Activated CD4-positive, alpha-beta T cell treated with anti-CD3 and anti-CD28 coated beads, Interleukin-2, amount 50 U/mL, for 4 hours (primary cell): ENCODE results near the gene WWOX.

Experiments used
- DNase-seq, 2 experiments: peaks; one replicate each; pipeline ENCODE4 v3.0.0-alpha.2; 2020

The WWOX gene

GRCh38 chr16:78278056-78278450 lies 178.6 kb downstream of the WWOX start:
- DNase-seq, result no peak

DNA sequence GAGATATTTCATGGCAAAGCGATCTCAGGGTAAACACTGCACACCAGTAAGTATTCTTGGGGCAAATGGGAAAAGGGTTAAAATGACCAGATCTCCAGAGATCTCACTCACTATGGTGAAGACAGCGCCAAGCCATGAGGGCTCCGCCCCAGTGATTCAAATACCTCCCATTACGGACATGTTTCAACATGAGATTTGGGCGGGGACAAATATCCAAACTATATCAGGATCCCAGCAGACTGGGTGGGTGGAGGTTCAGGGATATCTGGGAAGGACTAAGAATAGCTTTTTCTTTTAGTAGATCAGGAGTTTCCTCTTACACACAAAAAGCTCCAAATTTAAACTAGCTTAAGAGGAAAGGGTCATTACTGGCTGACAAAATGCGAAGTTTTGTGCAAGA lies 181.7 kb downstream of the WWOX start:
- DNase-seq, result no peak

DNA sequence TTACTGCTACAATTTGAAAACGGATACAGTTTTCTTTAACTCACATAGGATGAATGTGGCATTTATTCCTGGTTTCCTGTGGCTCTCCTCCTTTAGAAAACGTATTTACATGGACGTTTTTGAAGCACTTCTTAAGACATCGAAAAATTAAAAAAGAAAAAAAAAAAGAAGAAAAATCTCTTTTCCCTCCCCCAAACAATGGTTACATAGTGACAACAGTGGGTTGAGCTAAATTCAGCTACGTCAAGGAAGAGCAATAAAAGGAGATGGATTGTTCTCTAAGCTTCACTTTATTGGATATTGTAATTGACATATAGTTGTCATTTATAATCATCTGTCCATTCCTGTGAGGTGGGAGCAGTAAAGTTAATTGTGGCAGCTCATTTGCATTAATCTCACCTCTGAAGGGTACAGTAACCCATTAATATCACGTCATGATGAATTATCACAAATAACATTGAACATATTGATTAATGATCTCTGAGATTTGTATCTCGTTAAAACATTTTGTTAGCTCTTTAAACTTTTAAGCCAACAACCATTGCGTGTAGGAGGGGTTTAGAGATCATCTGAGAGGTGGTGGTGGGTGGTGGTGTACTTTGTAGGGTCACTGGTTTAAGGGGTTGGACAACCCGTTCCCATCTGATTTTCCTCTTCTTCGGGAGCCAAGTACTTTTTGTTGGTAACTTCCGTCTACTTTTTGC lies 184.2 kb downstream of the WWOX start:
- no peak for DNase-seq

GRCh38 chr16:78284326-78284725 lies 184.9 kb downstream of the WWOX start:
- DNase-seq, result no peak

- DNase-seq, result no peak
Measured at GRCh38 chr16:78284957-78285434, 185.5 kb downstream of the WWOX start.

DNA sequence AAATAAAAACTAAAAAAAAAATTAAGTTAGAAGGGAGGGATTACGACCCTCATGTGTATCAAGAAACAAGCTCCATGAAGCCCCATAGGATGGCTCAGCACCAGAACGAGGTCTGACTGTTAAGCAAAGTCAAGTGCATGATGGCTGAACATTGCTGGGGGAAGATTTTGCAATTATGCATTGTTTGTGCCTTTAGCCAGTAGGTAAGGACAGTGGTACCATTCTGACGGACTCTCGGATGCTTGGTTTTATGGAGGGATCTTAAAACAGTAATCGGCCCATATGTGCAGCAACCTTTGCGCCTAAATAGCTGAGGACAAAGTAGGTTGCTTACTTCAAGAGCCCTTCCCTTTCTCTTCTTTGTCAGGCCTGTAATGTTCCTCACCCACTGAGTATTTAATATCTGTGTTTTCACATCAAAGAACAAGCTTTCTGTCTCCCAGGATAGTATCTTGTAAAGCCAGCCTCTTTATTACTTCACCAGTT lies 186.0 kb downstream of the WWOX start:
- no peak for DNase-seq

DNA sequence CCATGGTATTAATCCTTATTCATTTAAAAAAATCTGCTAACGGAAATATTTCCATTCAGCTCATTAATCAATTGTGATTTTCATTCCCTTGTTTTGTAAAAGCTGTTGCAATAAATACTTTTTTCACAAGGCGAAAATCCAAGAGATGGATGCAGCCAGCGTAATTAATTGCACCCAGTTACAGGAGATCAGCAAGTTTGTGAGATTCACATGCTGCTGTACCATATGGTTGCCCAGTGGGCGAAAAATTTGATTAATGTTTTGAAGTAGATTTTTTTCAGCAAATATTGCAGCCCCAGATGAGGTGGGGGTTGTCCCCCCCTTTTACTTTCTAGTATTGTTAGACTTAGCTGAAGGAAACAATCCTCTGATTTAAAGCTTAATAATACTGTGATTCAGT lies 186.6 kb downstream of the WWOX start:
- DNase-seq, result no peak

DNA sequence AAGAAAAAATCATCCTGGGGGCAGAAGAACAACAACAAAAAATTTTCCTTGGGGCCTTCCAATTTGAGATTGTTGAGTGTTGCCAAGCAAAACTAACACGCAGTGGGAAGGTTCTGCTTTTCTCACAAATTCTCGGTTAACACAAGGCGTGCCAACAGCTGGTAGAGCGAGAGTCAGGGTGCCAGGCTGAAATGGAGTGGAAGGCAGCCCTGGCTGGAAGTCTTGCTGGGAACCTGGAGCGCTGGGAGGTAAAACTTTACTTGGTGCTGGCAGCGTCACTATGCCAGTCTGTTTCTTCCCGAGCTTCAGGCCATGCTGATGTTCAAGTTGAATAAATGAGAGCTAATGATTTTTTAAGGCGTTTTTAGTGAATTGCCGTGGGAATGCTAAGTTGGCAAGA lies 189.4 kb downstream of the WWOX start:
- DNase-seq, result no peak

DNA sequence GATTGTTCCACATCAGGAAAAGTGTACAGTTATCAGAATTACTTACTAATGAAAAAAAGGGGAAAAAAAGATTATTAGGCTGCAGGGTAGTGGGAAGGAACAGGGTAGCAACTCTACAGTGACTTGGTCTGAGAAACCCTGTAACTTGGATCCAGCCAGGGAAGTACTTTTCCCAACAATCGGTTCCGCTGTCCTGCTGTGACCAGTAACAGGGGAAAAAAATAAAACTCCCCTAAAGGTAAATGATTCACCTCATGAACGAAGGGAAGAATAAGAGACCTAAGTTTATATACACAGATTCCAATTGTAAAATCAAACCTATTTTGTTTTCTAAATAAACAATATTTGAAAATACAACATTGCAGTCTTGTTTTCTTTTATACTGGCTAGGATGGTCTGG lies 189.9 kb downstream of the WWOX start:
- DNase-seq, result no peak

DNA sequence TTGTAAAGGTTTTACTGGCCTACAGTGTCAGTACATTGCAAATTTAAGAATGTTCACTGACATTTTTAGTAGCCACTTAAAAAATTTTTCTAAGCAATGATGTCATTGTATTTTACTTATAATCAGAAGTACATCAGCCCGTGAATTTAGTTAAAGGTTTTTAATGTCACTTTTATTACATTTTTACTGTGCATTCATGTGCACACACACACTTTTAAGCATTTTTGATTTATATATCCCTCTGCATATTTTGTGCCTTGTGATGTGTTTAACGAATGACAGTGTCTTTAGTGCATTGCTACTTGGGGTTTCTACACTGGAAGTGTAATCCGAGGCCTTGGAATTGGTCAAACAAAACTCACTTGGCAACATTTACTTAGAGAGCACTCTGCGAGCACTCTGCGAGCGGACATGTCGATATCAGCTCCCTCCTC lies 190.4 kb downstream of the WWOX start:
- no peak for DNase-seq

GRCh38 chr16:78290395-78290794 lies 190.9 kb downstream of the WWOX start:
- no peak for DNase-seq

- no peak for DNase-seq
Measured at GRCh38 chr16:78290872-78291591, 191.6 kb downstream of the WWOX start.

- DNase-seq, result no peak
Measured at GRCh38 chr16:78291604-78292003, 192.2 kb downstream of the WWOX start.

- DNase-seq, result no peak
Measured at GRCh38 chr16:78292086-78292843, 192.8 kb downstream of the WWOX start.

GRCh38 chr16:78292844-78293380 lies 193.5 kb downstream of the WWOX start:
- no peak for DNase-seq

GRCh38 chr16:78294538-78295225 lies 195.2 kb downstream of the WWOX start:
- DNase-seq, result no peak

DNA sequence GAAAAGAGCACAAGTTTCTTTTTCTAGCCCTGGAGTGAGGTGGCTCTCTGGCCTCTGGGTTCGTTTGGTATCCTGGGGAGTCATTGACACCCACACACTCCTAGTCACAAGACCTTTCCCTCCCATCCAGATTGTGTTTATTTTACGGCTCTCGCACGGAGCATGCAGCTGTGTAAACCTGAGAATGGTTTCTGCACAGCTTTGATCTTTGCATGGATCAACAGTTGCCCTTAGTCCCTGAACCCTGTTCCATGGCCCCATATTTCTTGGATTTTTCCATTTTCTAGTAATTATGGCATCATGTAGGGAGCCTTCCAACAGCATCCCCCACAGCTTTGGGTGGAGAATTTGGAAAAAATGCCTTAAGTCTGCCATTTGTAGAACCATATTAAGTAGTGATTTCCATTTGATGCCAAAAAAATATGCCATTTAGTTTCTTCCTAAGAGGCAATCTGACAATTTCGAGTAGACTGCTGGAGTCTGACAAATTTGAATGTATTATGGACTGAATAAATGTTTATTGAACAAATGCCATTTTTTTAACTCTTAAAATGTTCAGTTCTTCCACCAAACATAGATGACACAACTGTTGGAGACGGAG lies 197.7 kb downstream of the WWOX start:
- DNase-seq, result no peak

DNA sequence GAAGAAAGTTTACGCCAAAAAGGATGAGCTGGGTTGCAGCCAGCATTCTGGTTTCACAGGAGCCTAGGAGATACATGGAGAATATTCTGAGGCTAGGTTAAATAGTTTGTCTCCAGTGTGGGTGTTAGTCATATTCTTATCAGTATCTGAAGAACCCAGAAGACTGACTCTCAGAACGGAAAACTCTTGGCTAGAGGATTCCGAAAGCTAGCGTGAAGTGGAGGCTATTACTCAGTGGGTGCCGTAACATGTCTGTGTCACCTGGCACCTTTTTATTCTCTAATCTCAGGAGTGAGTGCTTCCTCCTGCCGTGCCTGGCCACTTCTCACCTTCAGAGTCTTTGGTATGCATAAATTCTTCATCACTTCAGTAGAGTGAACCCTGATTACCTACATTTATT lies 199.5 kb downstream of the WWOX start:
- DNase-seq, result no peak

DNA sequence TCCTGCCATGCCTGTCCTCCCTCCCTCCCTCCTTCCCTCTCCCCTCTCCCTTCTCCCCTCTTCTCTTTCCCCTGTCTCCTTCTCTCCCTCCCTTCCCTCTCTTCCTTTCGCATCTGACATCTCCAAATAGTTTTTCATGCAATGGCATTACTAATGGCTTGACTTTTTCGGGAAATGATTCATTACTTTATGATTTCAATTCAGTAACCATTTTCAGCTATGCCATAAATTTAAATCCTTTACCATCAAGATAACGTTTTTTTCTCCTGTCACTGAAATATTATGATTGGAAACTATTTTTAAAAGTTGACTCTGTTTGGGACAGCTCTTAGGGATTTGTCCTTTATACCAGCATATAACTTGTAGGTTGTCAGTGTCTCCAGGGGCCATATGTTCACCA lies 201.0 kb downstream of the WWOX start:
- no peak for DNase-seq

DNA sequence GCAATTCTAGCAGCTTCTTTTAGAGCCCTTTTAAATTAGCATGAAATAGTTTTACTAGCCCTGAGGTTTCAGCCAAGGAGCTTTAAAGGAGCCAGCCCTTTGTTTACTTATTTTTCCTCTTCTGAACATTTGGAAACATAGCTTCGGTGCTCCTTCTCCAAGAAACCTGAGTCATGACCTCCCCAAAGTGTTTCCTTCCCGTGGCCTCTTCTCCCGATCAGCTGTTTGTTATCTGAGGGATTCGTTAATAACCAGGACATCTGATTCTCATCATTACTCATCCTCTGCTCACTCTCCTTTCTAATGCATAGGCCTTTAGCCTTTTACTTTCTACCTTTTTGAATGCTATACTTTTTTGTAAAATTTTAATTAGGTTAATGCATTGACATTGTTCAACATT lies 204.5 kb downstream of the WWOX start:
- DNase-seq, result no peak

GRCh38 chr16:78306361-78306760 lies 206.9 kb downstream of the WWOX start:
- no peak for DNase-seq

DNA sequence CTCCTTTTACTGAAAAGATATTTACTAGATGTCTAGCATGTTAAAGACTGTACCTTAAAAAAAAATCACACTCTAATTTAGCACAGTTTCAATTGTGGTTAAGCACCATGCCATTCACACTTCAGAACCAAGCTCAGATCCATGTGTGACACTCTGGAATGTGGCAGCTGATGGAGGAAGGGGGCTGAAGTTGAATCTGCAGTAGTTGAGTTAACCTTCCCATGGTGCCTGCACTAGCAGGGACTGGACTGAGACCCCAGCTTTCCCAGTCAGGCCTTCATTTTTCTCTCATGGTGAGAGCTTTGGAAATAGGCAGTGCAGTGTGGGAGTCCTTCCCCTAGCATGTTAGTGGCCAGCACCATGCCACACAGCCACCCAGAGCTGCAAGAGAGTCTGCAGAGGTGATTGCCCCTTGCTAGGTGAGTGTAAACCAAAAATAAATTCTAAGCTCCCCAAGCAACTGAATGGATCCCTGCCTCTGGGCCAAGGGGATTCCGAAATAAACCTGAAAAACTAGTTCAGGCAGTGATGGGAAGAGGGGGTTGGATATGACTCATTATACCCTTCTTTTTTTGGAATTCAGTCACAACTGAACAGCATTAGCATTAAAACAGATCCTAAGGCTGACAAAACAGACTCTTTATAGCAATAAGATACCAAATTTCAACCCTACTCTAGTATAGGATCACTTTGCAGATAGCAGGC lies 208.5 kb downstream of the WWOX start:
- no peak for DNase-seq
